GM23338 (cell line): ENCODE data around the gene PVR.

Experiments used
- CTCF ChIP-seq, 2 experiments: fragments of 200-600 bp in 1 of 2; sonication (generic) in 1 of 2; conservative IDR thresholded peaks; 2 replicates each; pipeline versions ENCODE4 v1.5.1 to v1.6.1; 2016 to 2017; ENCODE audit warnings: antibody characterized with exemption in 2 of 2, low read depth in 2 of 2, mild to moderate bottlenecking in 2 of 2, moderate library complexity in 1 of 2
- ETS1 ChIP-seq: IDR thresholded peaks from 2 replicates; pipeline ENCODE4 v1.6.1; 2016; ENCODE audit warnings: antibody characterized with exemption
- EZH2 ChIP-seq: fragments of 200-600 bp; sonication (generic); IDR thresholded peaks from one replicate; pipeline ENCODE4 v1.8.0; 2017; ENCODE audit warnings: antibody characterized with exemption, mild to moderate bottlenecking, low read depth; ENCODE audit not compliant: unreplicated experiment
- POLR2AphosphoS5 ChIP-seq: IDR thresholded peaks from 2 replicates; pipeline ENCODE4 v1.6.1; 2016; ENCODE audit warnings: antibody characterized with exemption, low read depth
- REST ChIP-seq: IDR thresholded peaks from one replicate; pipeline ENCODE4 v1.6.1; 2018; ENCODE audit warnings: antibody characterized with exemption; ENCODE audit not compliant: unreplicated experiment
- ZNF331 ChIP-seq: fragments of 250-450 bp; sonication (Bioruptor Pico); IDR thresholded peaks from 2 replicates; pipeline ENCODE4 v1.5.0; 2020; ENCODE audit warnings: low read depth, mild to moderate bottlenecking, moderate library complexity

- no peak for TF ChIP-seq CTCF (conservative IDR thresholded peaks at IDR 0.05; ENCODE audit: low read depth in 2 of 2)
- TF ChIP-seq EZH2, result no peak
- TF ChIP-seq POLR2AphosphoS5, result no peak
- TF ChIP-seq REST, result no peak
- no peak for TF ChIP-seq ZNF331 (CRISPR knock-in tag)
- TF ChIP-seq ETS1, result no peak
Observed at GRCh38 chr19:44646049-44646416, 2.3 kb downstream of the PVR start.
